Neural cell (in vitro differentiated cells): ENCODE data around the gene GPR82. TPM values are rescaled to one million over a fixed set of nuclear protein-coding genes. Genes with fewer than 3 reads are reported as not detected.
"Not testable (repeated sequence)": the region's sequence is repeated elsewhere in the genome, so short reads cannot be mapped to it uniquely, and the experiment has no call there.

ENCODE experiments used
- H2AFZ ChIP-seq: fragments of 200-600, 300-800 bp; sonication (generic), shearing (Covaris generic); 2 replicates; pipeline ENCODE4 v1.6.0; 2014; ENCODE audit warnings: low read depth, mild to moderate bottlenecking, antibody characterized with exemption, low read length, moderate library complexity
- H3F3A ChIP-seq: fragments of 200-600 bp; shearing (Covaris generic); 2 replicates; pipeline ENCODE4 v1.6.1; 2016; ENCODE audit warnings: mild to moderate bottlenecking, moderate library complexity, mixed read lengths, antibody characterized with exemption, low read length; ENCODE audit not compliant: insufficient read depth, poor library complexity, severe bottlenecking
- H3K27ac ChIP-seq: fragments of 200-600, 300-800 bp; sonication (generic), shearing (Covaris generic); 2 replicates; pipeline ENCODE4 v1.5.1; 2014; ENCODE audit warnings: mild to moderate bottlenecking, low read length, moderate library complexity
- H3K27me3 ChIP-seq: fragments of 300-800, 200-600 bp; sonication (generic), shearing (Covaris generic); 2 replicates; pipeline ENCODE4 v1.6.0; 2014; ENCODE audit warnings: mild to moderate bottlenecking, low read depth, low read length, moderate library complexity; ENCODE audit not compliant: insufficient read depth
- H3K36me3 ChIP-seq: fragments of 300-800, 200-600 bp; sonication (generic), shearing (Covaris generic); 2 replicates; pipeline ENCODE4 v1.5.1; 2014; ENCODE audit warnings: mild to moderate bottlenecking, antibody characterized with exemption, low read length, moderate library complexity; ENCODE audit not compliant: insufficient read depth
- H3K4me2 ChIP-seq: fragments of 300-800, 200-600 bp; sonication (generic), shearing (Covaris generic); 2 replicates; pipeline ENCODE4 v1.6.0; 2014; ENCODE audit warnings: mild to moderate bottlenecking, low read length
- H3K4me3 ChIP-seq: fragments of 300-800, 200-600 bp; sonication (generic), shearing (Covaris generic); 2 replicates; pipeline ENCODE4 v1.5.1; 2014; ENCODE audit warnings: mild to moderate bottlenecking, low read length, moderate library complexity
- H3K79me2 ChIP-seq: fragments of 200-600 bp; shearing (Covaris generic); replicated peaks from 2 replicates; pipeline ENCODE4 v1.6.0; 2014; ENCODE audit warnings: mild to moderate bottlenecking, low read length, moderate library complexity; ENCODE audit not compliant: insufficient read depth
- H3K9ac ChIP-seq: fragments of 300-800, 200-600 bp; sonication (generic), shearing (Covaris generic); 2 replicates; pipeline ENCODE4 v1.6.1; 2016; ENCODE audit warnings: mild to moderate bottlenecking, low read length, mixed read lengths
- H3K9me2 ChIP-seq: fragments of 200-600 bp; shearing (Covaris generic); 2 replicates; pipeline ENCODE4 v1.6.1; 2016; ENCODE audit warnings: mild to moderate bottlenecking, low read length, mixed read lengths; ENCODE audit not compliant: insufficient read depth
- H3K9me3 ChIP-seq: fragments of 200-600, 300-800 bp; sonication (generic), shearing (Covaris generic); 2 replicates; pipeline ENCODE4 v1.6.1; 2016; ENCODE audit warnings: mild to moderate bottlenecking, mixed run types, low read length, moderate library complexity, mixed read lengths
- H4K20me1 ChIP-seq: fragments of 200-600 bp; shearing (Covaris generic); 2 replicates; pipeline ENCODE4 v1.6.1; 2016; ENCODE audit warnings: mild to moderate bottlenecking, mixed run types; ENCODE audit not compliant: insufficient read depth
- EP300 ChIP-seq: fragments of 450-650 bp; conservative IDR thresholded peaks from 2 replicates; pipeline ENCODE4 v1.6.1; 2014; ENCODE audit warnings: antibody characterized with exemption, mild to moderate bottlenecking, moderate library complexity; ENCODE audit not compliant: poor library complexity, severe bottlenecking
- EZH2 ChIP-seq: fragments of 200-600, 300-800 bp; shearing (Covaris generic), sonication (generic); IDR thresholded peaks from 2 replicates; pipeline ENCODE4 v1.6.1; 2014; ENCODE audit warnings: antibody characterized with exemption, low read length, borderline replicate concordance, mild to moderate bottlenecking; ENCODE audit not compliant: insufficient read depth, poor library complexity, severe bottlenecking
- MXI1 ChIP-seq: fragments of 450-650 bp; conservative IDR thresholded peaks from 2 replicates; pipeline ENCODE4 v1.6.1; 2014; ENCODE audit warnings: antibody characterized with exemption, mild to moderate bottlenecking; ENCODE audit not compliant: poor library complexity, severe bottlenecking
- POLR2AphosphoS5 ChIP-seq: IDR thresholded peaks from 2 replicates; pipeline ENCODE4 v1.6.1; 2012
- RAD21 ChIP-seq: fragments of 450-650 bp; conservative IDR thresholded peaks from 2 replicates; pipeline ENCODE4 v1.6.1; 2014; ENCODE audit warnings: antibody characterized with exemption, mild to moderate bottlenecking, moderate library complexity
- SMC3 ChIP-seq: fragments of 450-650 bp; conservative IDR thresholded peaks from 2 replicates; pipeline ENCODE4 v1.6.1; 2014; ENCODE audit warnings: antibody characterized with exemption, mild to moderate bottlenecking, moderate library complexity; ENCODE audit not compliant: poor library complexity
- TAF1 ChIP-seq: IDR thresholded peaks from 2 replicates; pipeline ENCODE4 v1.6.1; 2012; ENCODE audit warnings: low read depth
- polyA minus RNA-seq: library from RNA; depleted of rRNA, polyadenylated mRNA; stranded (reverse); fragments of >200 nt; gene quantifications from 2 replicates; pipeline ENCODE4 v1.2.3, GENCODE V29; 2014
- polyA plus RNA-seq: library from polyadenylated mRNA; depleted of rRNA; stranded (reverse); fragments of >200 nt; gene quantifications from 2 replicates; pipeline ENCODE4 v1.2.3, GENCODE V29; 2014
- TF ChIP-seq, protein P1 (sequence below): fragments of 450-650 bp; IDR thresholded peaks from 2 replicates; pipeline ENCODE4 v1.5.1; 2014; ENCODE audit warnings: antibody characterized with exemption, mild to moderate bottlenecking, moderate library complexity; ENCODE audit not compliant: poor library complexity, severe bottlenecking
- TF ChIP-seq, protein P2 (sequence below): IDR thresholded peaks from 2 replicates; pipeline ENCODE4 v1.6.1; 2012; ENCODE audit warnings: borderline replicate concordance

The GPR82 gene, protein sequence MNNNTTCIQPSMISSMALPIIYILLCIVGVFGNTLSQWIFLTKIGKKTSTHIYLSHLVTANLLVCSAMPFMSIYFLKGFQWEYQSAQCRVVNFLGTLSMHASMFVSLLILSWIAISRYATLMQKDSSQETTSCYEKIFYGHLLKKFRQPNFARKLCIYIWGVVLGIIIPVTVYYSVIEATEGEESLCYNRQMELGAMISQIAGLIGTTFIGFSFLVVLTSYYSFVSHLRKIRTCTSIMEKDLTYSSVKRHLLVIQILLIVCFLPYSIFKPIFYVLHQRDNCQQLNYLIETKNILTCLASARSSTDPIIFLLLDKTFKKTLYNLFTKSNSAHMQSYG
- polyA plus RNA-seq (not detected in 2 replicates), polyA minus RNA-seq (not detected in 2 replicates)

DNA sequence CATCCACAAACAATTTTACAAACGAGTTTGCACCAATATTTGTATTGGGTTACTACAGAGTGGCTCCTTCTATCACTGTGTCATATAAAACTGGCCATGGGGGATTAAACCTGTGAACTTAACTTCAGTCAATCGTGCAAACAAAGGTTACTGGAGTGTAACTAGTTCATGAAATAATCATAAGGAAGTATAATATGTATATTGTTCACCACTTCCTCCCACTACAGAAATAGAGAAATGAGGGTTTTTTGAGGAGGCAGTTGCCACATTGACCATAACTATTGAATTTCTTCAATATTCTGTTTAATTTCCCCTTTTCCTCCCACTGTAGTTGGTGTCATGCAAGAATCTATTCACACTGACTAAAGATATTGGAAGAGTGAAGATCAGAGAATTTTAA lies at the start of gene GPR82:
GPR82 (plus strand) TSS at position 356 of the 400 bp plus-strand sequence. CDS start 2,846 bp downstream, outside the sequence.
- Histone ChIP-seq H3K36me3 (no peaks in the 10 kb centered on the region), H2AFZ (no peak within 1 kb of the TSS), H3K9ac (no peak within 1 kb of the TSS), H3K27ac (no peak within 1 kb of the TSS), H3K79me2 (no peaks in the 10 kb centered on the region), H3K4me3 (no peak within 1 kb of the TSS), H3K4me2 (no peak within 1 kb of the TSS), H3K9me3 (no peaks in the 10 kb centered on the region), H4K20me1 (no peaks in the 10 kb centered on the region), H3F3A (no peaks in the 10 kb centered on the region), H3K27me3 (no peaks in the 10 kb centered on the region), H3K9me2 (no peaks in the 10 kb centered on the region)
- TF ChIP-seq RAD21 (no peak), TAF1 (no peak), EP300 (no peak), EZH2 (no peak), SMC3 (no peak), POLR2AphosphoS5 (no peak)
- TF ChIP-seq, protein P1, sequence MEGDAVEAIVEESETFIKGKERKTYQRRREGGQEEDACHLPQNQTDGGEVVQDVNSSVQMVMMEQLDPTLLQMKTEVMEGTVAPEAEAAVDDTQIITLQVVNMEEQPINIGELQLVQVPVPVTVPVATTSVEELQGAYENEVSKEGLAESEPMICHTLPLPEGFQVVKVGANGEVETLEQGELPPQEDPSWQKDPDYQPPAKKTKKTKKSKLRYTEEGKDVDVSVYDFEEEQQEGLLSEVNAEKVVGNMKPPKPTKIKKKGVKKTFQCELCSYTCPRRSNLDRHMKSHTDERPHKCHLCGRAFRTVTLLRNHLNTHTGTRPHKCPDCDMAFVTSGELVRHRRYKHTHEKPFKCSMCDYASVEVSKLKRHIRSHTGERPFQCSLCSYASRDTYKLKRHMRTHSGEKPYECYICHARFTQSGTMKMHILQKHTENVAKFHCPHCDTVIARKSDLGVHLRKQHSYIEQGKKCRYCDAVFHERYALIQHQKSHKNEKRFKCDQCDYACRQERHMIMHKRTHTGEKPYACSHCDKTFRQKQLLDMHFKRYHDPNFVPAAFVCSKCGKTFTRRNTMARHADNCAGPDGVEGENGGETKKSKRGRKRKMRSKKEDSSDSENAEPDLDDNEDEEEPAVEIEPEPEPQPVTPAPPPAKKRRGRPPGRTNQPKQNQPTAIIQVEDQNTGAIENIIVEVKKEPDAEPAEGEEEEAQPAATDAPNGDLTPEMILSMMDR = no peak

DNA sequence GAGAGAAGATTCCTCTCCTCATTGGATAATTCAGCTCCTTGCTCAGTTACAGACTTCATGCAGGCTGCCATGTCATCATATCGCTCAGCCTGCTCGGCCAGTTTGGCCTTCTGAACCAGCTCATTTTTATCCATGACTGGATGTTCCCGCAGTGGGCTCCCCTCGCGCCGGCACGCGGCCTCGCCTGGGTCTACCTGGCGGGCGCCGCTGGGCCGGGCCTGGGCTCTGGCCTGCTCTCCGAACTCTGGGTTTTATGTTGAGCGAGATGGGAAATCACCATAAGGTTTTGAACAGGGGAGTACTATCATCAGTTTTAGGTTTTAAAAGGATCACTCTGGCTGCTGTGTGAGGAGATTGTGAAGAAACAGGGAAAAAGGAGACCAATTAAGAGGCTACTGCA lies 47.6 kb upstream of the GPR82 start:
- not testable (repeated sequence) for H4K20me1 ChIP-seq, H3K9ac ChIP-seq, H3K9me2 ChIP-seq, H3K9me3 ChIP-seq, H3F3A ChIP-seq, H2AFZ ChIP-seq, H3K27me3 ChIP-seq, H3K27ac ChIP-seq, H3K79me2 ChIP-seq, H3K4me3 ChIP-seq, H3K4me2 ChIP-seq, H3K36me3 ChIP-seq

DNA sequence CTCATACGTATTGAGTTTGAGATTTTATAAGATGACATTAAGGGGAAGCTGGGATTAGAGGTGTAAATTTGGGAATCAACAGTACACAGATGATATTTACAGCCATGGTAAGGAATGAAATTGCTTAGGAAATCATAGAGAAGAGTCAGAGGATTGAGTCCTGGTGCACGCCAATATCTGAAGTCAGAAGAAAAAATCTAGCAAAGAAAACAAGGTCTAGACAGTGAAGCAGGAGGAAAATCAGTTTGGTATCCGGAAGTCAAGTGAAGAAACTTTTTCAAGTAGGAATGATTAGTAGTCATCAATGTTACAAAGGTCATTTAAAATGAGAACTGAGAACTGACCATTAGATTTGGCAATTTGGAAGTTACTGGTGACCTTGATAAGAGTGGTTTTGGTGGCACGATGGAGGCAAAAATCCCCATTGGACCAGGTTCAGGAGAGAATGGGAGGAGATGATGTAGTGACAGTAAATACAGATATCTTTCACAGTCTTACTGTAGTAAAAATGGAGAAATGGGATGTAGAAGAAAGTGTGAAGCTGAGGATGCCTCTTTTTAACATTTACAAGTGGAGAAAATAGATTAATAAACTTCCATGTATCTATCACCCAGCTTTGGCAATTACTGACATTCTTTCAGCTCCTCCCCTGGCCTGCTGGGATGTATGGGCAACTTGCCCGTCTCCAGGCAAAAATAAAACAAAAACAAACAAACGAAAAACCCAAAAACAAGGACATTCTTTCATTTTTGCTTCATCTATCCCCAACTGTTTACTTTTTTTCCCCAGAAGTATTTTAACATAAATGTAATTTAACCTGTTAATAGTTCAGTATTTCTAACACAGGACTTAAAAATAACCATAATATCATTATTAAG lies 46.6 kb upstream of the GPR82 start:
- Histone ChIP-seq H3K4me2 (no peak overlapping the region), H4K20me1 (no peaks in the 10 kb centered on the region), H3K4me3 (no peak overlapping the region), H3K79me2 (no peaks in the 10 kb centered on the region), H3K9ac (no peak overlapping the region), H3K9me2 (no peaks in the 10 kb centered on the region), H3K27ac (no peak overlapping the region), H3F3A (no peaks in the 10 kb centered on the region), H2AFZ (no peak overlapping the region), H3K9me3 (no peaks in the 10 kb centered on the region), H3K36me3 (no peaks in the 10 kb centered on the region), H3K27me3 (no peaks in the 10 kb centered on the region)
- TF ChIP-seq, protein P2, sequence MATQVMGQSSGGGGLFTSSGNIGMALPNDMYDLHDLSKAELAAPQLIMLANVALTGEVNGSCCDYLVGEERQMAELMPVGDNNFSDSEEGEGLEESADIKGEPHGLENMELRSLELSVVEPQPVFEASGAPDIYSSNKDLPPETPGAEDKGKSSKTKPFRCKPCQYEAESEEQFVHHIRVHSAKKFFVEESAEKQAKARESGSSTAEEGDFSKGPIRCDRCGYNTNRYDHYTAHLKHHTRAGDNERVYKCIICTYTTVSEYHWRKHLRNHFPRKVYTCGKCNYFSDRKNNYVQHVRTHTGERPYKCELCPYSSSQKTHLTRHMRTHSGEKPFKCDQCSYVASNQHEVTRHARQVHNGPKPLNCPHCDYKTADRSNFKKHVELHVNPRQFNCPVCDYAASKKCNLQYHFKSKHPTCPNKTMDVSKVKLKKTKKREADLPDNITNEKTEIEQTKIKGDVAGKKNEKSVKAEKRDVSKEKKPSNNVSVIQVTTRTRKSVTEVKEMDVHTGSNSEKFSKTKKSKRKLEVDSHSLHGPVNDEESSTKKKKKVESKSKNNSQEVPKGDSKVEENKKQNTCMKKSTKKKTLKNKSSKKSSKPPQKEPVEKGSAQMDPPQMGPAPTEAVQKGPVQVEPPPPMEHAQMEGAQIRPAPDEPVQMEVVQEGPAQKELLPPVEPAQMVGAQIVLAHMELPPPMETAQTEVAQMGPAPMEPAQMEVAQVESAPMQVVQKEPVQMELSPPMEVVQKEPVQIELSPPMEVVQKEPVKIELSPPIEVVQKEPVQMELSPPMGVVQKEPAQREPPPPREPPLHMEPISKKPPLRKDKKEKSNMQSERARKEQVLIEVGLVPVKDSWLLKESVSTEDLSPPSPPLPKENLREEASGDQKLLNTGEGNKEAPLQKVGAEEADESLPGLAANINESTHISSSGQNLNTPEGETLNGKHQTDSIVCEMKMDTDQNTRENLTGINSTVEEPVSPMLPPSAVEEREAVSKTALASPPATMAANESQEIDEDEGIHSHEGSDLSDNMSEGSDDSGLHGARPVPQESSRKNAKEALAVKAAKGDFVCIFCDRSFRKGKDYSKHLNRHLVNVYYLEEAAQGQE = no peak
- no peak for TF ChIP-seq TAF1
- TF ChIP-seq MXI1 = no peak
- no peak for TF ChIP-seq SMC3
- TF ChIP-seq EZH2 = no peak
- no peak for TF ChIP-seq POLR2AphosphoS5
- no peak for TF ChIP-seq RAD21
- TF ChIP-seq, protein P1 = no peak
- TF ChIP-seq EP300 = no peak
